HCT116 (cell line): ENCODE data around the gene ANKRD62. TPM values are rescaled to one million over a fixed set of nuclear protein-coding genes. Genes with fewer than 3 reads are reported as not detected.

Experiments
- ATAC-seq: fragments of 200-7000 bp; cut with Tn5 transposase; 2 replicates; pipeline ENCODE4 v1.9.1; 2020; ENCODE audit warnings: mild to moderate bottlenecking, moderate library complexity
- BruUV-seq: library from RNA; stranded (reverse); fragments of 400-500 nt; replicated peaks from 2 replicates; lab custom pipeline; 2021; lab: Mats Ljungman, UMichigan
- CTCF ChIA-PET: fragments of 300-600 bp; sonication (Branson Sonifier 250); formaldehyde crosslinking; loops from one replicate; lab custom pipeline; 2021; ENCODE audit warnings: antibody characterized with exemption; lab: Charles Lee
- POLR2A ChIA-PET: fragments of 300-600, 350-600 bp; sonication (Branson Sonifier 250); formaldehyde crosslinking; loops from one replicate; lab custom pipeline; 2021; ENCODE audit warnings: antibody characterized with exemption; lab: Charles Lee
- RAD21 ChIA-PET, 2 experiments: fragments of 300-600 bp; sonication (Branson Sonifier 250); formaldehyde crosslinking; loops; one replicate each; lab custom pipeline; 2023; ENCODE audit warnings: low total read pairs in 2 of 2; ENCODE audit not compliant: uncharacterized antibody in 2 of 2, unreplicated experiment in 2 of 2, low non-redundant PET in 1 of 2; lab: Charles Lee
- DNase-seq: peaks from one replicate; pipeline ENCODE4 v3.0.0-alpha.2; 2010; ENCODE audit warnings: low read depth, low spot score
- H2AFZ ChIP-seq: fragments of 200-600 bp; shearing (Covaris generic), sonication (generic); 2 replicates; pipeline ENCODE4 v1.6.1; 2017; ENCODE audit warnings: low read depth, mixed run types, mixed read lengths, antibody characterized with exemption, low read length; ENCODE audit not compliant: poor library complexity, severe bottlenecking
- H3K27ac ChIP-seq: 2 replicates; pipeline ENCODE4 v1.5.1; 2012; ENCODE audit warnings: low read depth, low read length
- H3K27me3 ChIP-seq: fragments of 200-600 bp; sonication (generic); 2 replicates; pipeline ENCODE4 v1.6.1; 2016; ENCODE audit warnings: mixed run types, low read length, mixed read lengths; ENCODE audit not compliant: insufficient read depth
- H3K36me3 ChIP-seq, 2 experiments: fragments of 200-500 bp in 1 of 2; fragments of 200-600 bp in 1 of 2; sonication (Bioruptor generic) in 1 of 2; sonication (generic) in 1 of 2; 2 replicates each; pipeline versions ENCODE4 v1.5.1 to v1.6.1; 2014 to 2016; ENCODE audit warnings: low read length in 2 of 2, inconsistent platforms in 1 of 2, mixed read lengths in 1 of 2, mixed run types in 1 of 2; ENCODE audit not compliant: insufficient read depth in 2 of 2, control insufficient read depth in 1 of 2
- H3K4me1 ChIP-seq, 2 experiments: fragments of 200-600 bp in 1 of 2; sonication (generic) in 1 of 2; 2 replicates each; pipeline versions ENCODE4 v1.5.1 to v1.6.1; 2012 to 2017; ENCODE audit warnings: low read length in 2 of 2, inconsistent platforms in 1 of 2, mild to moderate bottlenecking in 1 of 2, mixed read lengths in 1 of 2, mixed run types in 1 of 2, moderate library complexity in 1 of 2; ENCODE audit not compliant: insufficient read depth in 2 of 2, control insufficient read depth in 1 of 2
- H3K4me2 ChIP-seq: fragments of 200-600 bp; sonication (generic); 2 replicates; pipeline ENCODE4 v1.6.1; 2017; ENCODE audit warnings: mixed run types, low read length, mixed read lengths
- H3K4me3 ChIP-seq, 2 experiments: fragments of 200-600 bp in 1 of 2; sonication (generic) in 1 of 2; replicated peaks in 1 of 2; 2 replicates each; pipeline ENCODE4 v1.5.1; 2011 to 2016; ENCODE audit warnings: low read length in 2 of 2, control low read depth in 1 of 2, low read depth in 1 of 2, mild to moderate bottlenecking in 1 of 2, mixed read lengths in 1 of 2, mixed run types in 1 of 2
- H3K79me2 ChIP-seq: fragments of 200-600 bp; sonication (generic); 2 replicates; pipeline ENCODE4 v1.6.1; 2017; ENCODE audit warnings: mild to moderate bottlenecking, mixed run types, low read length, moderate library complexity, mixed read lengths; ENCODE audit not compliant: insufficient read depth
- H3K9ac ChIP-seq: fragments of 200-600 bp; sonication (generic); 2 replicates; pipeline ENCODE4 v1.6.1; 2016; ENCODE audit warnings: low read length, mixed read lengths
- H3K9me2 ChIP-seq: fragments of 200-600 bp; sonication (generic), shearing (Covaris generic); 2 replicates; pipeline ENCODE4 v1.6.1; 2017; ENCODE audit warnings: mixed run types, mild to moderate bottlenecking, moderate library complexity; ENCODE audit not compliant: insufficient read depth
- H3K9me3 ChIP-seq, 2 experiments: fragments of 200-500 bp in 1 of 2; fragments of 200-600 bp in 1 of 2; sonication (Bioruptor generic) in 1 of 2; sonication (generic) in 1 of 2; 2 replicates each; pipeline ENCODE4 v1.6.1; 2014 to 2017; ENCODE audit warnings: low read length in 2 of 2, mixed read lengths in 2 of 2, inconsistent platforms in 1 of 2, low read depth in 1 of 2, mild to moderate bottlenecking in 1 of 2, mixed run types in 1 of 2, moderate library complexity in 1 of 2; ENCODE audit not compliant: control insufficient read depth in 1 of 2, insufficient read depth in 1 of 2
- H4K20me1 ChIP-seq: fragments of 200-600 bp; sonication (generic), shearing (Covaris generic); 2 replicates; pipeline ENCODE4 v1.6.1; 2017; ENCODE audit warnings: mixed run types, mild to moderate bottlenecking, moderate library complexity; ENCODE audit not compliant: insufficient read depth
- CTCF ChIP-seq, 3 experiments: fragments of 200-600 bp in 1 of 3; sonication (generic) in 1 of 3; IDR thresholded peaks in 2 of 3; conservative IDR thresholded peaks in 1 of 3; 2 replicates each; pipeline ENCODE4 v1.5.1; 2012 to 2017; ENCODE audit warnings: low read depth in 2 of 3, low read length in 2 of 3, antibody characterized with exemption in 1 of 3, borderline replicate concordance in 1 of 3, control low read depth in 1 of 3, mild to moderate bottlenecking in 1 of 3, mixed read lengths in 1 of 3, mixed run types in 1 of 3, moderate library complexity in 1 of 3; ENCODE audit not compliant: insufficient read depth in 1 of 3
- EGR1 ChIP-seq: IDR thresholded peaks from 2 replicates; pipeline ENCODE4 v1.6.1; 2012; ENCODE audit warnings: low read depth
- ELF1 ChIP-seq: IDR thresholded peaks from 2 replicates; pipeline ENCODE4 v1.6.1; 2012; ENCODE audit warnings: low read depth, borderline replicate concordance
- EZH2 ChIP-seq: fragments of 200-600 bp; sonication (generic); IDR thresholded peaks from 2 replicates; pipeline ENCODE4 v1.6.1; 2017; ENCODE audit warnings: antibody characterized with exemption, mixed run types
- EZH2phosphoT487 ChIP-seq: fragments of 200-600 bp; IDR thresholded peaks from 2 replicates; pipeline ENCODE4 v1.6.1; 2018; ENCODE audit warnings: antibody characterized with exemption, borderline replicate concordance
- FOSL1 ChIP-seq: IDR thresholded peaks from 2 replicates; pipeline ENCODE4 v1.6.1; 2012; ENCODE audit warnings: low read depth
- SP1 ChIP-seq: IDR thresholded peaks from 2 replicates; pipeline ENCODE4 v1.6.1; 2012; ENCODE audit warnings: low read depth
- TCF7L2 ChIP-seq: IDR thresholded peaks from 2 replicates; pipeline ENCODE4 v1.7.0; 2011; ENCODE audit warnings: borderline replicate concordance, inconsistent platforms; ENCODE audit not compliant: insufficient read depth, insufficient read length; ENCODE audit errors: extremely low read depth
- YY1 ChIP-seq: IDR thresholded peaks from 2 replicates; pipeline ENCODE4 v1.6.1; 2011; ENCODE audit warnings: low read length, low read depth, moderate library complexity, mild to moderate bottlenecking; ENCODE audit not compliant: insufficient replicate concordance; ENCODE audit errors: extremely low read depth
- ZFX ChIP-seq: fragments of 450-650 bp; IDR thresholded peaks from 2 replicates; pipeline ENCODE4 v1.6.1; 2017
- ZNF274 ChIP-seq: fragments of 200-500 bp; sonication (Bioruptor generic); IDR thresholded peaks from 2 replicates; pipeline ENCODE4 v1.6.1; 2014; ENCODE audit warnings: mild to moderate bottlenecking, low read depth, low read length, inconsistent platforms
- intact Hi-C: fragments of 100-400 bp; cut with micrococcal nuclease; formaldehyde crosslinking; loops from 2 replicates; pipeline ENCODE4 v1.10.0; 2022
- total RNA-seq: library from RNA; stranded (reverse); gene quantifications from one replicate; pipeline ENCODE4 v1.2.1, GENCODE V29; 2021; ENCODE audit not compliant: unreplicated experiment

ANKRD62 gene
- total RNA-seq, 1 experiment from 2014 or later = 0.34 TPM

GRCh38 chr18:12101266-12101665 is 7.6 kb downstream of the ANKRD62 start:
- BruUV-seq = no TSS peak
- no peaks in the 10 kb centered on the region for H3K36me3 ChIP-seq
- no peaks in the 10 kb centered on the region for H3K9me3 ChIP-seq
- H3K4me2 ChIP-seq = no peak overlapping the region
- no peaks in the 10 kb centered on the region for H3K4me1 ChIP-seq
- ChIA-PET POLR2A (no interaction called here), CTCF (no interaction called here), RAD21 (no interaction called here)
- intact Hi-C loops = no loop called here
- no peak overlapping the region for H3K27ac ChIP-seq
- no peak overlapping the region for H3K4me3 ChIP-seq
- H2AFZ ChIP-seq = no peak overlapping the region
- no peaks in the 10 kb centered on the region for H3K27me3 ChIP-seq
- DNase-seq = no peak
- no peaks in the 10 kb centered on the region for H3K9me2 ChIP-seq
- no peak overlapping the region for H3K9ac ChIP-seq
- ATAC-seq = no peak
- H3K79me2 ChIP-seq = no peaks in the 10 kb centered on the region
- TF ChIP-seq ZFX (no peak), TCF7L2 (no peak), YY1 (no peak), ELF1 (no peak), SP1 (no peak), ZNF274 (no peak), FOSL1 (no peak), EGR1 (no peak), EZH2 (no peak), CTCF (IDR thresholded peaks at IDR 0.05 in 2 of 3, conservative IDR thresholded peaks at IDR 0.05 in 1 of 3; ENCODE audit: borderline replicate concordance in 1 of 3, insufficient read depth in 1 of 3, low read depth in 2 of 3, low read length in 2 of 3) (no peak), EZH2phosphoT487 (no peak)
- H4K20me1 ChIP-seq = no peaks in the 10 kb centered on the region
